ENCODE measurements around the gene RGL3. TPM values are rescaled to one million over a fixed set of nuclear protein-coding genes. Genes with fewer than 3 reads are reported as not detected.
"Not testable (repeated sequence)": the region's sequence is repeated elsewhere in the genome, so short reads cannot be mapped to it uniquely, and the experiment has no call there.

Gene RGL3
- total RNA-seq, 1 donor from 2014 or later = 0.64 TPM

DNA sequence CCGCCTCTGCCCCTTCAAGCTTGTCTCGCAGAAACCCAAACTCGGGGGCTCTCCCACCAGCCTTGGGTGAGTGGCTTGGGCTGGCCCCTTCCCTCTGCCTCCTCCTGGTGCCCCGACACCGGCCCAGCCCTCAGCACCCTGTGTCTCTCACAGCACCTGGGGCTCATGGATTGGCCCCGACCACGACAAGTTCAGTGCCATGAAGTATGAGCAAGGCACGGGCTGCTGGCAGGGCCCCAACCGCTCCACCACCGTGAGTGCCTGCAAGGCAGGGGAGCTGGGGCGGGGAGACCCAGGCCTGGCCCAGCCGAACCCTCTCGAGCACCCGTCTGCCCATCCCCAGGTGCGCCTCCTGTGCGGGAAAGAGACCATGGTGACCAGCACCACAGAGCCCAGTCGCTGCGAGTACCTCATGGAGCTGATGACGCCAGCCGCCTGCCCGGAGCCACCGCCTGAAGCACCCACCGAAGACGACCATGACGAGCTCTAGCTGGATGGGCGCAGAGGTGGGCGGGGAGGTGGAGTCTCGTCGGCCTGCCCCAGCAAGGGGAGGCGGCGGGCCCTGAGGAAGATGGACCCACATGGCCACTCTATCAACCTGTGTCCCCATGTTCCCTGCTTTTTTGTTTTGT, 29.9 kb upstream of the RGL3 start:
- DNase-seq (ENCODE audit: low read depth in 2 of 2) = no peak

DNA sequence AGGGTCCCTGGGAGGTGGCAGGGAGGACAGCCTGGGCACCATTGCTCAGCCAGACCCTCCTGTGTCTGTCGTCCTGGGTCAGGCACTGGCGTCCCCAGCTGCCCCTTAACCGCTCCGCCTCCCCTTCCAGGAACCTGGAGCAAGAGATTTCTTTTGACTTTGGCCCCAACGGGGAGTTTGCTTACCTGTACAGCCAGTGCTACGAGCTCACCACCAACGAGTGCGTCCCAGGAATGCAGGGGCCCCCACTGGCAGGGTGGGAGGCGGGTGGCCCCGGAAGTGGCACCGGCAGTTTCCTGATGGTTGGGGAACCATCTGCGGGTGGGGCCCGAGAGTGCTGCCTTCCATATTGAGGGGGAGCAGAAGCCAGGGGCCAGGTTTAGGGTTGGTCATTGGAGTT, 29.3 kb upstream of the RGL3 start:
- no peak for DNase-seq (ENCODE audit: low read depth in 2 of 2)

DNA sequence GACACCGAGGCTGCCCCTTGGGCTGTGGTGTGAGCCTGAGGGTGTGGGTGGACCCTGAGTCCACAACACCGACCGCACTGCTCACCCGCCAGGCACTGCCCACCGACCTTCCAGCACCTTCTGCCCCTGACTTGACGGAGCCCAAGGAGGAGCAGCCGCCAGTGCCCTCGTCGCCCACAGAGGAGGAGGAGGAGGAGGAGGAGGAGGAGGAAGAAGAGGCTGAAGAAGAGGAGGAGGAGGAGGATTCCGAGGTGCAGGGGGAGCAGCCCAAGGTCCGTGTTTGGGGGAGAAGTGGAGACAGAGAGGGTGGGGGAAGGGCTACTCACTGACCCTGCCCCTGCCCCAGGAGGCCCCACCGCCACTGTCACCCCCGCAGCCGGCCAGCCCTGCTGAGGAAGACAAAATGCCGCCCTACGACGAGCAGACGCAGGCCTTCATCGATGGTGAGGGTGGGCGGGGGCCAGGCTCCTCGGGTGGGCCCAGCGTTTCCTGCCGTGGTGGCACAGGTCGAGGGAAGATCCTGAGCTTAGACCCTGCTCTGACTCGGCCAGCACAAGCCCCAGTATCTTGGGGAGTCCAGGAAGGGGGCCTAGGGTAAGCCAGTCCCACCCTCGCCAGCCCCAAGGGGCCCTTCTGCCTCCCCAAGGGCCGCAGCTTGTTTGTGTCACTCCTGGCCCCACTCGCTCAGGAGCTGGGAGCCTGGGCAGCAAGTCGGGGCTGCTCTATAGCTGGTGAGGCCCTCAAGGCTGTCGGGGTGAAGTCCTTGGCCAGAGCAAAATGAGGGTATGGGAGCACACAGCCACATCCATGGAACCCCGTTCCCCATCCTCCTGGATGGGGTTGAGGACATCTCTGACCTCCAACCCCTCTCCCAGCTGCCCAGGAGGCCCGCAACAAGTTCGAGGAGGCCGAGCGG, 28.5 kb upstream of the RGL3 start:
- DNase-seq (ENCODE audit: low read depth in 2 of 2) = no peak

DNA sequence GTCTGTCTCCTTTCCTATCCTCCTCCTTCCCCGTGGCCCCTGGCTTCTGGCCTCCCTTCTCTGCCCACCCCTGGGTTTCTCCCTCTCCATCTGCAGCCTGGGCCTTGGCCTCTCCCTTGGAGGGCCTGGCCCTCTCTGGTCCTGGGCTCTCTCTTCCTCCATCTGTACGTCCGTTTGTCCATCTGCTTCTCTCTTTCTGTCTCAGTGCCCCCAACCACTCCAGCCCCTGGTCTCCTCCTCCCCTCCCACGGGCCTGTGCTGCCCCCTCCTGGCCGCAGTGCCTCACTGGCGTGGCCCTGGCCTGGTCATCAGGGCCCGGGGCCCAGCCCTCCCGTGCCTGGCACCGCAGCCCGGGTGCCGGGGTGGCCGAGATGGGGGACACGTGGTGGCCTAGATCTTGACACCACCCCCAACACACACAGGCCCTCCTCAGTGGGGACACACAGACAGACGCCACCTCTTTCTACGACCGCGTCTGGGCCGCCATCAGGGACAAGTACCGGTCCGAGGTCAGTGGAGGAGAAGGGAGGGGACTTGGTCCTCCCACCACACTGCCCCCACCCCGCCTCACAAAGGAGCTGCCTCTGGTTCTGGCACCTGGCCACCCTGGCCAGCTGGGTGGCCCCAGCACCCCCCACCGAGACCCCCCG, 27.7 kb upstream of the RGL3 start:
- peak in 1 of 2 donors; percentile 38 for DNase-seq (ENCODE audit: low read depth in 2 of 2)

DNA sequence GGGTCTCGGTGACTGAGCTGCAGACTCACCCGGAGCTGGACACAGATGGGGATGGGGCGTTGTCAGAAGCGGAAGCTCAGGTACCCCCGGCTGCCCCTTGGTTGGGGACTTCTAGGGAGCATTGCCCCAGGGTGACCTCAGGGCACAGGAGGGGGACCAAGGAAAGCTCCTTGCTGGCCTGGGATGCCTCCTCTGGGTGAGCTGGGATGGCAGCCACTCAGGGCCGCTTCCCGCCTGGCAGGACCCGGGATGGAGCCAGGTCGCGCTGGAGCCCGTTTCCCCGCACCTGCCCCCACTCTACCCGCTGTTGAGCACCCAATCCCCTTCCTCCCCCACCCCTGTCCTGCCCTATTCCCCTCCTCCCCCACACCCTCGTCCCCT, 27.1 kb upstream of the RGL3 start:
- no peak for DNase-seq (ENCODE audit: low read depth in 2 of 2)

DNA sequence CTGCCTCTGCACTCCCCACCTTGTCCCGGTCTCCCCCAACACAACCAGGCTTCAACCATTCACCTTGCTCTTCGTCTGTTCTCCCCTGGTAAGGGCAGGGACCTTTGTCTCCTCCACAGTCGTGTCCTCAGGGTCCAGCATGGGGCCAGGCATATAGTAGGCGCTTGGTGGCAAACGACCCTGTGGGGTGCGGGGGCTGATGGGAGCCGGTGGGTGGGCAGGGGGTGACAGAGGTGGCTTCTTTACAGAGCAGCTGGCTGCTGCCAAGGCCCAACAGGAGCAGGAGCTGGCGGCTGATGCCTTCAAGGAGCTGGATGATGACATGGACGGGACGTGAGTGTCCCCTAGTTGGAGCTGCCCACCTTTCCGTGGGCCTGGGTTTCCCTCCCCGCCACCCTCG, 26.0 kb upstream of the RGL3 start:
- DNase-seq (ENCODE audit: low read depth in 2 of 2) = no peak

DNA sequence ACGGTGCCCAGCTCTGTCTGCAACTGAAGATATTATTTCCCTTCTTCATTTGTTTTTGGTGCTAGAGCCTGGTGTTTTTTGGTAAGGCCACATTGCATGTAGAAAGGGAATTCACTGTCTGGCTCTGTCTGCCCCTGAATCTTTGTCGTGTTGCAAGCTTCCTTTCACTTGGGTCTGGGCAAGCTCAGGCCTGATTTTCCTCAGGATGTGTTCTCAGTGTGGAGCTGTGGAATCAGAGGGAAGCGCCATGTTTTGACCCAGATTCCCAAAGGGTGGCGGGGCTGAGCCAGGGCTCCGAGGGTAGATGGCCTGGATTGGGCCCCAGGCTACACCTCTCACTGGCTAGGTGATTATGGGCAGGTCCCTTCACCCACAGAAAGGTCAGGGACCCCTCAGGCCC, 24.9 kb upstream of the RGL3 start:
- DNase-seq (ENCODE audit: low read depth in 2 of 2) = no peak

DNA sequence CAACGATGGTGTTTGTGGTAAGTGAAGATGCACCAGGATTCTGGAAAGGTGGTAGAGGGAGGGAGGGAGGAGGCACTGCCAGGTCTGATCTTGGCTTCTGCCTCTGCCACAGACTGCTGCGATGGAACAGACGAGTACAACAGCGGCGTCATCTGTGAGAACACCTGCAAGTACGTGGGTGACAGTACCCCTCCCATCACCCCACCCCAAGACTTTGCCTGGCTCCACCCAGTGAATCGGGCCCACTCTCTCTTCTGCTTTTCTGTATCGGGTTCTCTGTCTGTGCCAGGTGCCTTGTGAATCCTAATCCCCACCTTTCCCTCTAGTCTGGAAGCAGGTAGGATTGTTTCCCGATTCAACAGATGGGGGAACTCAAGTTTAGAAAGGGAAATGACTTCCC, 18.8 kb upstream of the RGL3 start:
- no peak for DNase-seq (ENCODE audit: low read depth in 2 of 2)

DNA sequence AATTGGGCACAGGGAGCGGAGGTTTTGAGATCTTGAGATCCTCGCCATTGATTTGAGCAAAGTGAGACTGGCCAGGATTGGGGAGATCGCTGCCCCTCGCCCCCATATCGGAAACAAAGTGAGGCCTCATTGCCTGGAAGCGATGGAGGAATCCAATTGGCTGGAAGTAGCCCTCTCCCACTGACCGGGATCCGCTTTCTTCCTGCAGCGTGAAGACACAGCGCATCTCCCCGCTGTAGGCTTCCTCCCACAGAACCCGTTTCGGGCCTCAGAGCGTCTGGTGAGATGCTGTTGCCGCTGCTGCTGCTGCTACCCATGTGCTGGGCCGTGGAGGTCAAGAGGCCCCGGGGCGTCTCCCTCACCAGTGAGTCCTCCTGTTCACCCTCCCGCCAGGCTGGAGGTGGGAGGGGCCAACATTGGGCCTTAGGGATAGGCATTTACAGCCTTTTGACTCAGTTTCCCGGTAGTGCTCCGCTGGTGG, 16.8 kb upstream of the RGL3 start:
- DNase-seq (ENCODE audit: low read depth in 2 of 2) = peak in 1 of 2 donors; percentile 39

DNA sequence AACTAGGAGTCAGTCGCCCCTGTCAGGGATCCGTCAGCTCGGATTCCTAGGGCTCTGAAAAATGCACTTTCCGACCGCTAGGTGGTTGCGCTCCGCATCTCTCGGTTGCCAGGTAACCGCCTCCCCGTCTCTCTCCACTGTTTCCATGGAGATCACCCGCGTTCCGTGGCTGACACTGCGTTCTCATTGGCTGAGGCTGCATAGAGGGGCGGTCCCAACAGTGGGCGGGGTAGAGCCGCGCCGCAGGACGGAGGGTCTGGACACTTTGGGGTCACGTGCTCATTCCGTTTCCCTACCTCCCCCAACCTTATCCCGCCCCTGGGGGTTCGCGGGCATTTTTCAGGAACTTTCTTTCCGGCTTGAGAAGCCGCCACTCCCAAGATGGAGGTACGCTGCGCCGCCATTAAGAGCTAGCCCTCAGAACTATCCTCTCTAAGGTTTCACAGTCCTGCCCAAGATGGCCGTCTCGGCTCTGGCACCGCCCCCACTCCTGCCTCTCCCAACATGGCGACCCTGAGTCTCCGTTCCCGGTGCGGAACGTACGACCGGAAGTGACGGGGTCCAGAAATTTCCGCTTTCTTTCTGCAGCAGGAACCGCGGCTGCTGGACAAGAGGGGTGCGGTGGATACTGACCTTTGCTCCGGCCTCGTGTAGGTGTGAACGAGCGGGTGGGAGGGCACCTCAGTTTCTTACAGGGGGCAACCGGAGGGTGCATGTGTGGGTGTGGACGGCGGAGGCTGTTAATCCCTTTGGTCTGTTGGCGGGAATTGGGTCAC, 16.1 kb upstream of the RGL3 start, which contains the start of the genes ODAD3 and PRKCSH:
Gene ODAD3, minus strand, starts transcription at position 65 of the 776 bp plus-strand sequence. CDS start 105 bp downstream, outside the sequence.
Gene PRKCSH, plus strand, starts transcription at position 579 of the 776 bp plus-strand sequence. CDS start 483 bp downstream, outside the sequence.
- DNase-seq (ENCODE audit: low read depth in 2 of 2) = peak; percentile 99 to 100

DNA sequence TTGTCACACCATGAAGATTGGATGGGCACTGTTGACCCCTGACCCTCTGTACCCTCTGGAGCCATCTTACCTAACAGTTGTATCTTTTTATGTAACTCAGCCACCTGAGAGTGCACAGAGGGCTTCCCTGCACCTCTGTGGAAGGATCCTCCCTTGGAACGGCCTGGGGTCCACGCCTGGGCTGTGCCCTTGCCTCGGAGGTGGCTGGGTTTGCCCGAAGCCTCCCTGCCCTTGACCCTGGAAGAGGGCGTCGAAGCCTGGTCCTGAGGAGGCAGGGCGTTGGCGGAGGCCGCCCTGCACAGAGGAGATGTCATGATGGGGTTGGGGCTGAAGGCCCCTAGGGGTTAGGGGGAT, 15.6 kb upstream of the RGL3 start:
- DNase-seq (ENCODE audit: low read depth in 2 of 2) = no peak

DNA sequence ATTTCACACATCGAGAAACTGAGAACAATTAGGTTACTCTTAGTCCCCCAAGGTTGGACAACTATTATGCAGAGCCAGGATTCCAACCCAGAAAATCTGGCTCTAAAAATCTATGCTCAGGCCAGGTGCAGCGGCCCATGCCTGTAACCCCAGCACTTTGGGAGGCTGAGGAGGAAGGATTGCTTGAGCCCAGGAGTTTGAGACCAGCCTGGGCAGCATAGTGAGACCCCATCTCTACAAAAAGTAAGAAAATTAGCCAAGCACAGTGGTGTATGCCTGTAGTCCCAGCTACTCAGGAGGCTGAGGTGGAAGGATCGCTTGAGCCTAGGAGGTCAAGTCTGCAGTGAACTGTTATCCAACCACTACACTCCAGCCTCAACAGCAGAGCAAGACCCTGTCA, 14.4 kb upstream of the RGL3 start:
- DNase-seq (ENCODE audit: low read depth in 2 of 2) = not testable (repeated sequence)

DNA sequence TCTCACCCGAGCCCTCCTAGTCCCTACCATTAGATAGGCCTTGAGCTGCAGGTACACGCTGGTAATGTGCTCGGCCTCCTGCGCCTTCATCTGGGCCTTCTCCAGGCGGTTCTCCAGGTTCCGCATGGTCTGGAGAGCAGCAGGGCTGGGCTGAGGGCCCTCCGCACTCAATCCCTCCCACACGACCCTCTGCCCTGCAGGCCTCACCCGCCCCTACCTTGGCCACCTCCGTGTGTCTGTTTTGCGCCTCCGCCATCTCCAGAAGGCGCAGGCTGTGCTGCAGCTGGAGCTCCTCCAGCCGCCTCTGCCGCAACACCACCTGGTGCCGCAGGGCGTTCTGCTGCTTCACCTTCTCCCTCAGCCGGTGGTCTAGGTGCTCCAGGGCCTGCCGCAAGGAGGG, 7.5 kb upstream of the RGL3 start:
- DNase-seq (ENCODE audit: low read depth in 2 of 2) = no peak

DNA sequence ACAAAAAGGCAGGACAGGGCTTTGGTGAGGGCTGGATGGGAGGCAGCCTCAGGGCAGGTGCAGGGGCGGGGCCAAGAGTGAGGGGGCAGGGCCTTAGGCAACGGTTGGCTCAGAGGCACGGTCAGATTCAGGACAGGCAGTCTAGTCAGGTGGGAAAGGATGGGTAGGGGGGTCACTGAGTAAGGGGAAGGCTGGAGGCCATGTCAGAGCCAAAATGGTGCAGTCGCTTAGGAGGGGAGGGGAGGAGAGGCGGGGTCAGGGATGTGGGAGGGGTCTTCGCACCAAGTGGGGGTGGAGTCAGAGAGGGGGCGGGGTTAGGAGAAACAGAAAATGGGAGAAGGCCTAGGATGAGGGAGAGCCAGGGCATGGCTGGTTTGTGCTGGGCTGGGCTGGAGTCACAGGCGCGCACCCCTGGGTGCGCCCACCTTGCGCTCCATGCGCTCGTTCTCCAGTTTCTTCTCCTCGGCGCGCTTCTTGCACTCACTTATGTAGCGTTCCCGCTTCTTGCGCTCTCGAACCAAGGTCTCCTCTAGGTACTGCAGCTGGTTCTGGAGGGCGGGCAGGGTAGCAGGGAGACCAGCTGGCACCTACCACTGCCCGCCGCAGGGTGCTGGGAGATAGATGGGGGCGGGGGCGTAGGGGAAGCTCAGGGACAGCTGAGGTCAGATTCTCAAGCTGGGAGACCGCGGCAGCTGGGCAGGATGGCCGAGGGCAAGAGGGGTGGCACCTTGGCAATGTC, 6.8 kb upstream of the RGL3 start:
- DNase-seq (ENCODE audit: low read depth in 2 of 2) = no peak

DNA sequence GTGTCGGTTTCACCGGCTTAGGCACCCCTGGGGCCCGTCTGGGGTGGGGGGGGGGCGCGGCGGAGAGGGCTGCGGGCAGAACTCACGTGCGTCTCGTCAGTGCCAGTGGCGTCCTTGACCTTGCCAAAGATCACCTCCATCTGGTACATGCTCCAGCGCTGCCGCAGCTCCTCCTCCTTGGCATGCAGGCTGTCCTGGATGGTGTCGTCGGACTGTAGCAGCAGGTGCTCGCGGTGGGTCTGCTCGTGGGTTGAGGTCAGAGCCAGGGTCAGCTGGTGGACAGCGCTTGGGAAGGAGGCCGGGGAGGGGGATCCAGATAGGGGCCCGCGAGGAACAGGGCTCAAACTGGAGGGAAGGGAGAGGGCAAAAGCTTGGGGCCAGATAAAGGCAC, 4.7 kb upstream of the RGL3 start:
- no peak for DNase-seq (ENCODE audit: low read depth in 2 of 2)

DNA sequence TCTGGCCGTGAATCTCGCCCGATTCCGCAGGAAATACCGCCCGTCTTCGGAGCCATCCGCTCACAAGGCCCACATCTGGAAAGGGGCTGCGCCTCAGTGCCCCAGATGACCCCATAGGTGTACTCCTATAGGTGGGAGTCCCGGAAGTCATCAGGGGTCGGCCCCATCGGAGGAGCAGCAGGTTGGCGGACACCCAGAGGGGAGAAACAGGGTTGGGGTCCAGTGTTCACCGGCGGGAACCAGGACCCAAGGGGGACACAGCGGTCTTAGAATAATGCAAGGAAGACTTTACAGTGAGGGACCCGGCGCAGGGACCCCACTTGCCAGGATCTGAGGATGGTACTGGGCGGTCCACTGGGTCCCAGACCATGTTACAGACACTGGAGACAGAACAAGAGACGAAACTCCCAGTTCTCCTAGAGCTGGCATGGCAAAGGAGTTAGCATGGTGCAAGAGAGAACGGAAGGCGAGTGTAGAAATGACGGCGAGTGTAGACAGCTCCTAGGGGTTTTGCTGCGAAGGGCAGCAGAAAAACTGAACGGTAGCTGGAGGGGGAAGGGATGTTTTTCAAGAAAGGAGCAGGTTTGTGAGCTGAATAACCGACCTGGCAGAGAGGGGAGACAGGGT, 4.2 kb upstream of the RGL3 start:
- no peak for DNase-seq (ENCODE audit: low read depth in 2 of 2)

DNA sequence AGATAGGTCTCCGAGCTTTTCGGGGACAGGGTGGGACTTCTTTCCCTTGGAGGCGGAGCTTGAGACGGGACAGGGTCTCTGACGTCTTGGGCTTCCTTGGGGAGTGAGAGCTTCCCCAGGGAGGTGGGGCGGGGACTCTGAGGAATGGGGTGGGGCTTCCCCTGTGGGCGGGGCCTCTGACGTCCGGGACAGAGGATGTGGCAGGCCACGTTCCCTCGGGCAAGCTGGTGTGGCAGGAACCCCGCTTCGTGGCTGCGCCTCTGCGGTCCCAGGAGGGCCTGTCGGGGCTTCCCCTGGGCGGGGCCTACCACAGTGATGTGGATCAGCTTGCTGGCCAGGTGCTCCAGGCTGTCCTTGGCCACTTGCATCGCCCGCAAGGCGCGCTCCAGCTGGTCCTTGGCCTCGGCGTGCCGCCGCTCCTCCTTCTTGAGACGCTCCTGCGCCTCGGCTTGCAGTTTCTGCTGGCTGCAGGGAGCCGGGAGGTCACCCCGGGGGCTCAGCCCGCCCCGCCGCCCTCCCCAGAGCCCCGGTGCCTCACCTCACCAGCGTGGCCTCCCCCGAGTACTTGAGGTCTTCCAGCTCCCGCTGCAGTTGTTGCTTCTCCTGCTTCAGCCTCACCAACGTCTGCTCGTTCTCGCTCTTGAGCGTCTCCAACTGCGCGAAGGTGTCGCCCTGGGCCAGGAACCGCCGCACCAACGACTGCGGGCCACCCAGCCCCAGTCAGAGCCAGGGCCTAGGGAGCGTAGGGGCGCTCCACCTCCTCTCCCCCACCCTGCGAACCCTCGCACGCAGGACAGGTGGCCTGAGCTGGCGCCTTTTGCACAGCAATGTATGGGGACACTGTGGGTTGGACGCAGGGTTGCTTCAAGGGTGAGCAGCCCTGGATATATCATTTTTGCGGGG, 3.3 kb upstream of the RGL3 start:
- DNase-seq (ENCODE audit: low read depth in 2 of 2) = no peak

DNA sequence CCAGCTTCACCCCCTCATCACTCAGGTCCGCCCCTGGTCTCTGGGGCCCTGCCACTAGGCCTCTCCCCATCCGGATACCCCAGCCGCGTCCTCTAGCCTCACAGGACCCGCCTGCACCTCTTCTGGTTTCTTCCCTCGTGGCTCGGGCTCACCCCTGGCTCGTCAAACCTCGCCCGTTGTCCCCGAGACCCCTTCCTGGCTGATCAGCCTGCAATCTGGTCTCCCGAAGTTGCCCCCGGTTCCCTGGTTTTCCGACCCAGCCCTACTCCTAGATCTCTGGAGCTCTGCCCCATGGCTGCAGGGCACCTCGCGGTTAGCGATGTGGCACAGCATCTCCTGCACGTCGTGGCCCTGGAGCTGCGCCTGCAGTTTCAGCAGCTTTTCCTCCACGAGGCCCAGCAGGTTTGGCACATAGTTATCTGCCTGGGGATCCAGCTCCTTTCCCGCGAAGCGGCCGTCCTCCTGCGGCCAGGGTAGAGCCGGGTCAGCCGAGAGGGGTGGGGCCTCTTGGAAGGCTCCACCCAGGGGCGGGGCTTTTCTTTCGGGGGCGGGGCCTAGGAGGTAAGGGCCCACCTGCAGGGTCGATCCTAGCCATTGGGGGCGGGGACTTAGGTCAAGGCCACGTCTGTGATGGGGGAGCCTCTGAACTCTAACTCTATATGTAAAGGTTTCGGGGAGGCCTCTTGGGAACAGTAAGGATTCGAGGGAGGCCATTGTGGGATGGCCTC, 2.4 kb upstream of the RGL3 start:
- DNase-seq (ENCODE audit: low read depth in 2 of 2) = no peak

Data from dermis microvascular lymphatic vessel endothelial cell (primary cell).